ENCODE data around the gene SYT7.

DNA sequence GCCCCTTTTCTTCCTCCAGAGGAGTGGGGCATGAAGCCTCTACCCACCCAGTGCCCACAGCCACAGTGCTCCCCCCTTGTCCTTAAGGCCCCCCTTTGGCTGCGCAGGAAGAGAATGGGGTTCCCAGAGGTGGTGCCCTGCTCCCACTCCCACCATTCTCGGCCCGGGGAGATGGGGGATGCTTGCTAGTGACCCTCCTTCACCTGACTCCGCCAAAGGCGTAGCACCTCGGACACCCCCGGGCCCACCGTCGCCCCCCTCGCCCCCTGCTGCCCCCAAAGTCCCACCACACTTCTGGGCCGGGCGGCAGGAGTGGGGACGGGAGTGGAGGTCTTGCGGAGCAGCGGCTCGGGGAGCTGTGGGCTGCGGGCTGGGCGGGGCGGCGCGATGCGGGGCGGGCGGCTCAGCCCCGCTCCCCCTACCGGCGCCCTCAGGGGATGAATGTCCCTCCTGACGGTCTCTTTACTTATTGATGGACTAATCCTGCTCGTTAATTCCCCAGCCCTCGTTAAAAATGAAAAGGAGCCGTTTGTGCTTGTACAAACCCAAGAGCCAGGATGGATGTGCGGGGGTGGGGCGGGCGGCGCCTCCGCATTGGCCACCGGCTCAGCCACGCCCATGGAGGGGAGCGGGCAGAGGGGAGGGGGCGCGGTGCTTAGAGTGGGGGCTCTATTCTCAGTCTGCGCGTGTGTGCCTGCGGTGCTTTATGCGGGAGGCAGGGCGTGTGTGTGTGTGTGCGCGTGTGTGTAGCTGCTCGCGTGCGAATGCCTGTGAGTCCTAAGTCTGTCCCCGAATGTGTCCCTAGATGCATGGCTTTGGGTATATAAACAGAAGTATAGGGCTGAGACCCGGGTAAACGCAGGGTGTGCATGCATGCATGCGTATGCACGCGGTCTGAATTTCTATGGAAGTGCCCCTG lies 25.6 kb downstream of the SYT7 start:
- TF ChIP-seq POLR2A (IDR thresholded peaks at IDR 0.05) (no peak), POLR2AphosphoS5 (IDR thresholded peaks at IDR 0.05) (no peak)

All from spleen (tissue), 3 donors.